OCI-LY7 (cell line): ENCODE data around the gene CDHR2. TPM values are rescaled to one million over a fixed set of nuclear protein-coding genes. Genes with fewer than 3 reads are reported as not detected.

ENCODE experiments used
- BruUV-seq: library from RNA; stranded (reverse); fragments of 400-500 nt; replicated peaks from 2 replicates; lab custom pipeline; 2021; lab: Mats Ljungman, UMichigan
- CTCF ChIA-PET: fragments of 300-600 bp; sonication (Branson Sonifier 250); formaldehyde crosslinking; loops from one replicate; lab custom pipeline; 2022; ENCODE audit warnings: antibody characterized with exemption; ENCODE audit not compliant: unreplicated experiment; lab: Charles Lee
- POLR2A ChIA-PET: fragments of 300-600 bp; sonication (Branson Sonifier 250); formaldehyde crosslinking; loops from one replicate; lab custom pipeline; 2022; ENCODE audit warnings: antibody characterized with exemption; lab: Charles Lee
- DNase-seq: peaks from one replicate; pipeline ENCODE4 v3.0.0-alpha.2; 2015; ENCODE audit warnings: low spot score
- H2AFZ ChIP-seq: fragments of 200-600 bp; sonication (generic), shearing (Covaris generic); 2 replicates; pipeline ENCODE4 v1.6.1; 2014; ENCODE audit warnings: mild to moderate bottlenecking, antibody characterized with exemption, low read length, moderate library complexity
- H3K27ac ChIP-seq: fragments of 200-600 bp; sonication (generic); 2 replicates; pipeline ENCODE4 v1.5.1; 2014; ENCODE audit warnings: mixed run types, low read depth, mild to moderate bottlenecking, moderate library complexity, low read length, inconsistent platforms; ENCODE audit not compliant: poor library complexity, severe bottlenecking
- H3K36me3 ChIP-seq: fragments of 200-600 bp; sonication (generic); 2 replicates; pipeline ENCODE4 v1.6.1; 2014; ENCODE audit warnings: mild to moderate bottlenecking, antibody characterized with exemption, low read length, moderate library complexity, mixed read lengths; ENCODE audit not compliant: insufficient read depth
- H3K4me1 ChIP-seq: fragments of 200-600 bp; sonication (generic); 2 replicates; pipeline ENCODE4 v1.5.1; 2014; ENCODE audit warnings: mild to moderate bottlenecking, low read length; ENCODE audit not compliant: insufficient read depth, poor library complexity, severe bottlenecking
- H3K4me2 ChIP-seq: fragments of 200-600 bp; sonication (generic); 2 replicates; pipeline ENCODE4 v1.6.1; 2014; ENCODE audit warnings: mild to moderate bottlenecking, low read length
- H3K4me3 ChIP-seq: fragments of 200-600 bp; sonication (generic); 2 replicates; pipeline ENCODE4 v1.5.1; 2014; ENCODE audit warnings: mild to moderate bottlenecking, low read depth, low read length; ENCODE audit not compliant: poor library complexity, severe bottlenecking
- H3K79me2 ChIP-seq: fragments of 200-600 bp; sonication (generic); 2 replicates; pipeline ENCODE4 v1.6.1; 2016; ENCODE audit warnings: low read depth, mild to moderate bottlenecking, low read length, moderate library complexity, mixed read lengths; ENCODE audit not compliant: insufficient read depth
- H3K9me2 ChIP-seq: fragments of 200-600 bp; sonication (generic); 2 replicates; pipeline ENCODE4 v1.6.1; 2016; ENCODE audit warnings: mild to moderate bottlenecking, low read length, mixed read lengths; ENCODE audit not compliant: insufficient read depth
- H3K9me3 ChIP-seq: fragments of 200-600 bp; sonication (generic); 2 replicates; pipeline ENCODE4 v1.6.1; 2014; ENCODE audit warnings: mild to moderate bottlenecking, mixed run types, low read length, mixed read lengths
- H4K20me1 ChIP-seq: fragments of 200-600 bp; sonication (generic); 2 replicates; pipeline ENCODE4 v1.6.1; 2014; ENCODE audit warnings: mild to moderate bottlenecking, antibody characterized with exemption, low read length, moderate library complexity, mixed read lengths; ENCODE audit not compliant: insufficient read depth
- CTCF ChIP-seq: fragments of 200-600 bp; sonication (generic); conservative IDR thresholded peaks from 2 replicates; pipeline ENCODE4 v1.5.1; 2014; ENCODE audit warnings: mild to moderate bottlenecking, antibody characterized with exemption, low read length, moderate library complexity, mixed read lengths
- EZH2phosphoT487 ChIP-seq: fragments of 200-600 bp; sonication (generic); IDR thresholded peaks from 2 replicates; pipeline ENCODE4 v1.6.1; 2018; ENCODE audit warnings: low read depth, borderline replicate concordance, mild to moderate bottlenecking, mixed run types, antibody characterized with exemption, low read length, moderate library complexity, mixed read lengths
- intact Hi-C: fragments of 100-400 bp; cut with micrococcal nuclease; formaldehyde crosslinking; loops from one replicate; pipeline ENCODE4 v1.10.0; 2022; ENCODE audit not compliant: unreplicated experiment
- total RNA-seq, 2 experiments: library from RNA; depleted of rRNA in 1 of 2; stranded (reverse); fragments of >200 nt in 1 of 2; shearing (Covaris generic) in 1 of 2; gene quantifications; 2 replicates each; pipeline ENCODE4 v1.2.3, GENCODE V29; 2014 to 2022

Gene CDHR2
- total RNA-seq, 2 experiments from 2014 or later = 0.25 to 3.8 TPM

- Histone ChIP-seq H3K36me3 (peaks cover 14% of the 10 kb centered on the region; the same call in 1 of the 2 replicates), H3K4me3 (peak overlapping the region; percentile 75), H4K20me1 (no peaks in the 10 kb centered on the region), H3K27ac (peak overlapping the region; percentile 89), H3K4me1 (peaks cover 72% of the 10 kb centered on the region), H3K9me3 (no peaks in the 10 kb centered on the region), H3K9me2 (no peaks in the 10 kb centered on the region), H2AFZ (peak overlapping the region; percentile 3; the same call in 1 of the 2 replicates), H3K79me2 (peaks cover 25% of the 10 kb centered on the region; the same call in 1 of the 2 replicates), H3K4me2 (peak overlapping the region; percentile 98)
- ChIA-PET POLR2A (interaction anchor here (0.5 to 1.4 kb wide), 10 partner anchors 7 to 136 kb away, joined by 3 to 6 read pairs (median 4); no protein-coding TSS in a partner anchor), CTCF (interaction anchor here (0.6 to 1.9 kb wide), 11 partner anchors 11 to 1712 kb away, joined by 3 to 22 read pairs (median 5); partner anchors contain the start of gene FAF2)
- intact Hi-C loops = loop anchor here (1.0 kb wide), 2 partner anchors 14 to 127 kb away; partner anchors contain the start of gene CLTB
- DNase-seq = peak; percentile 82
- no TSS peak for BruUV-seq
- TF ChIP-seq EZH2phosphoT487 (no peak), CTCF (no peak; the same call in 1 of the 2 replicates)
These were observed 6.3 kb upstream of the CDHR2 start for GRCh38 chr5:176542596-176543427.

GRCh38 chr5:176543428-176544182, 5.5 kb upstream of the CDHR2 start:
- ChIA-PET CTCF (interaction anchor here (0.6 to 1.9 kb wide), 11 partner anchors 12 to 1713 kb away, joined by 3 to 22 read pairs (median 5); partner anchors contain the start of gene FAF2), POLR2A (interaction anchor here (0.6 to 1.4 kb wide), 5 partner anchors 8 to 137 kb away, joined by 3 to 6 read pairs (median 4); no protein-coding TSS in a partner anchor)
- Histone ChIP-seq H4K20me1 (no peaks in the 10 kb centered on the region), H3K9me2 (no peaks in the 10 kb centered on the region), H2AFZ (peak overlapping the region; percentile 75), H3K79me2 (peaks cover 25% of the 10 kb centered on the region; the same call in 1 of the 2 replicates), H3K4me1 (peaks cover 70% of the 10 kb centered on the region), H3K27ac (peak overlapping the region; percentile 83), H3K4me3 (peak overlapping the region; percentile 75), H3K9me3 (no peaks in the 10 kb centered on the region), H3K36me3 (peaks cover 14% of the 10 kb centered on the region; the same call in 1 of the 2 replicates), H3K4me2 (peak overlapping the region; percentile 98)
- TF ChIP-seq CTCF = no peak
- TF ChIP-seq EZH2phosphoT487 = no peak
- BruUV-seq = no TSS peak
- intact Hi-C loops = loop anchor here (1.0 kb wide), 2 partner anchors 14 to 127 kb away; partner anchors contain the start of gene CLTB
- DNase-seq = peak; percentile 88
